22Rv1 (cell line): ENCODE measurements around the gene PLOD2.

Source experiments
- CTCF ChIP-seq: fragments of 450-650 bp; IDR thresholded peaks from 2 replicates; pipeline ENCODE4 v1.5.1; 2017; ENCODE audit warnings: mild to moderate bottlenecking
- ZFX ChIP-seq: fragments of 450-650 bp; IDR thresholded peaks from 2 replicates; pipeline ENCODE4 v1.6.1; 2017; ENCODE audit warnings: antibody characterized with exemption, borderline replicate concordance

DNA sequence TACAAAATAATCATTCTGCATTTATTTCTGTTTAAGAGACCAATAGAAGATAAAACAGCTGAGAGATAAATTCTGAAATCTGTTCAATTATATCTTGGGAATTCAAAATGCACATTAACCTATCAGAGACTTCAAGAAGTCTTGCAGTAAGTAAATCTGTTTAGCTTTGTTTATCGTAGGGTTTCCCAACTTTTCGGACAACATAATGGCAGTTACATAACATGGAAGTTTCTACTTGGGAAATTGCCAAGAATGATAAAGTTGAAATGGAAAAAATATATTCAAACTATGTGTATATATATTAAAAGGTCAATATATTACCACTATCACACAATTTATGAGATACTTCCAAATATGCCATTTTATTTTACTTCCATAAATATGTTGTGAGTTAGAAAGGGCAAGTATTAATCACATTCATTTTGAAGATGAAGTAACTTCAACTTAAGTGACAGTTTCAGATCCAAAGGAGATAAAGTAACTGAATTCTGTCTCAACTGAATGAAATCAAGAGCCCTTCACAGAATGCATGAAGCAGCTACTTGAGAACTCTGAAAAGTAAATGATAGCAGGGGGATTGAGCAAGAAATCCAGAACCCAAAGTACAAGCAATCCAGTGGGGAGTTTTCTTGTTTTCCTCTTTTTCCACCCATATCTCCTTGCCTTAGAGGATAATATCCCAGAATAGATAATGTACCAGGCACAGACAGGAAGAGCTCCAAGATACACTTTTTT, 108.8 kb downstream of the PLOD2 start:
- TF ChIP-seq CTCF, result no peak
- TF ChIP-seq ZFX, result no peak
